ENCODE data around the gene AP5B1. TPM values are rescaled to one million over a fixed set of nuclear protein-coding genes. Genes with fewer than 3 reads are reported as not detected.
A peak's percentile ranks its signal among the peaks of the same experiment; 100 is the strongest.

AP5B1 gene
- total and polyA plus RNA-seq, 2 experiments from 2014 or later = 3.1 to 16.1 TPM

DNA sequence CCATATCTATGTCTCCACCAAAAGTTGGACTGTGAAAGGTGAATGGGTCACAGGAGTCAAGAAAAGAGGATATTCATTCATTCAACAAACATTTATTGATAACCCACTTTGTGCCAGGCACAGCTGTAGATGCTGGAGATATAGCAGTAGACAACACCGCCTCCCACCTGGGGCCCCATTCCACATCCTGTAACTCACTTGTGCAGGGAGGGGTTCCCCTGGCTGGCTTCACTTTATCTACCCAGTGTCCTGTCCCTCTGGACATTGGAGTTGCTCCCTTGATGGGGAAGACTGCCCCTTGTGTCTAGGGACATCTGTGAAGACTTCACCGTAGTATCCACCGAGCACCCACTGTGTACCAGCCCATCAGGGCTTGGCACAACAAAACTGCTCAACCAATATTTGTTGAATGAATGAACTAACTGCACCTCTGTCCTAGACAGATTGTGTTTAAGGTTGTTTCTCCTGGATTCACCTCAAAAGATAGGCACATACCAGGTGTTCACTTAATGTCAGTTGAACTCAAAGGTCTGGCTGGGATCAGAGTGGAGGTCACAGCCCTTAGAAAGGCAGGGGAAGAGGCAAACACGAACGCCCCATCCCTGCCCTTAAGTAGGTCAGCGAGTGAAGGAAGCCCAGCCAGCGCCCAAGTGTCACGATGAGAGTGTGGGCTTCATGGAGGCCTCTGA is 4.7 kb upstream of the AP5B1 start:
- peaks cover 61% of the 10 kb centered on the region for H3K27me3 Mint-ChIP-seq (ENCODE audit: insufficient read depth, low read depth, poor library complexity)
- no peaks in the 10 kb centered on the region for H4K20me1 ChIP-seq (replicated peaks; ENCODE audit: insufficient read depth)
- H3K4me1 ChIP-seq (ENCODE audit: insufficient read depth) = peaks cover 27% of the 10 kb centered on the region
- H3K27ac ChIP-seq (ENCODE audit: low read depth) = no peak overlapping the region
- no peaks in the 10 kb centered on the region; the same call in 2 of the 3 replicates for H3K9me3 Mint-ChIP-seq
- no peak overlapping the region for H3K27ac Mint-ChIP-seq
- peak overlapping the region; percentile 61 for H3K4me3 Mint-ChIP-seq
- H3F3A ChIP-seq (replicated peaks; ENCODE audit: low read depth) = 0 out of 2 replicates have a peak, but pooled peaks cover 5% of the 10 kb centered on the region
- H3K79me2 ChIP-seq (replicated peaks; ENCODE audit: insufficient read depth) = no peaks in the 10 kb centered on the region; the same call in 1 of the 2 replicates
- ATAC-seq (no peak), DNase-seq (ENCODE audit: low spot score) (no peak)
- 0 out of 2 replicates have a peak, but pooled peaks cover 2% of the 10 kb centered on the region for H3K9me2 ChIP-seq (ENCODE audit: insufficient read depth)
- TF ChIP-seq NANOG (IDR thresholded peaks at IDR 0.05; ENCODE audit: borderline replicate concordance) = no peak
- TF ChIP-seq EZH2 (IDR thresholded peaks at IDR 0.05; ENCODE audit: low read depth, unreplicated experiment) = peak; percentile 16
- H2AFZ ChIP-seq = no peak overlapping the region; the same call in 1 of the 2 replicates
- H3K36me3 ChIP-seq (ENCODE audit: insufficient read depth) = no peaks in the 10 kb centered on the region
- H3K36me3 Mint-ChIP-seq (ENCODE audit: low read depth) = no peaks in the 10 kb centered on the region; the same call in 2 of the 3 replicates
- H3K27me3 ChIP-seq (ENCODE audit: insufficient read depth) = peaks cover 75% of the 10 kb centered on the region
- peak overlapping the region; percentile 63 for H3K4me3 ChIP-seq
- peak overlapping the region; percentile 79 for H3K4me2 ChIP-seq
- peaks cover 38% of the 10 kb centered on the region for H3K4me1 Mint-ChIP-seq

- H3K4me2 ChIP-seq = no peak overlapping the region
- no peak overlapping the region for H3K4me3 ChIP-seq
- no peaks in the 10 kb centered on the region for H3K79me2 ChIP-seq (replicated peaks; ENCODE audit: insufficient read depth)
- H2AFZ ChIP-seq = no peak overlapping the region
- no peak for DNase-seq (ENCODE audit: low spot score)
- peaks cover 3% of the 10 kb centered on the region; the same call in 1 of the 3 replicates for H3K36me3 Mint-ChIP-seq (ENCODE audit: low read depth)
- H3K4me1 Mint-ChIP-seq = peaks cover 19% of the 10 kb centered on the region
- peaks cover 55% of the 10 kb centered on the region for H3K27me3 Mint-ChIP-seq (ENCODE audit: insufficient read depth, low read depth, poor library complexity)
- no peaks in the 10 kb centered on the region for H4K20me1 ChIP-seq (replicated peaks; ENCODE audit: insufficient read depth)
- no peaks in the 10 kb centered on the region; the same call in 1 of the 3 replicates for H3K9me3 Mint-ChIP-seq
- no peak overlapping the region; the same call in 2 of the 3 replicates for H3K4me3 Mint-ChIP-seq
- H3K27ac ChIP-seq (ENCODE audit: low read depth) = no peak overlapping the region
- ATAC-seq = no peak
- peaks cover 65% of the 10 kb centered on the region for H3K27me3 ChIP-seq (ENCODE audit: insufficient read depth)
- H3K27ac Mint-ChIP-seq = no peak overlapping the region
- no peaks in the 10 kb centered on the region for H3K36me3 ChIP-seq (ENCODE audit: insufficient read depth)
- H3K4me1 ChIP-seq (ENCODE audit: insufficient read depth) = peaks cover 6% of the 10 kb centered on the region; the same call in 1 of the 2 replicates
- H3K9me2 ChIP-seq (ENCODE audit: insufficient read depth) = no peaks in the 10 kb centered on the region
- H3F3A ChIP-seq (replicated peaks; ENCODE audit: low read depth) = 0 out of 2 replicates have a peak, but pooled peaks cover 5% of the 10 kb centered on the region
- no peak for TF ChIP-seq EZH2 (IDR thresholded peaks at IDR 0.05; ENCODE audit: low read depth, unreplicated experiment)
- no peak for TF ChIP-seq STAT1 (IDR thresholded peaks at IDR 0.05; ENCODE audit: unreplicated experiment)
- TF ChIP-seq JUNB (IDR thresholded peaks at IDR 0.05; ENCODE audit: unreplicated experiment) = no peak
- TF ChIP-seq POLR2AphosphoS5 (IDR thresholded peaks at IDR 0.05; ENCODE audit: low read depth) = no peak
- TF ChIP-seq NANOG (IDR thresholded peaks at IDR 0.05; ENCODE audit: borderline replicate concordance) = no peak
- TF ChIP-seq, protein P1, sequence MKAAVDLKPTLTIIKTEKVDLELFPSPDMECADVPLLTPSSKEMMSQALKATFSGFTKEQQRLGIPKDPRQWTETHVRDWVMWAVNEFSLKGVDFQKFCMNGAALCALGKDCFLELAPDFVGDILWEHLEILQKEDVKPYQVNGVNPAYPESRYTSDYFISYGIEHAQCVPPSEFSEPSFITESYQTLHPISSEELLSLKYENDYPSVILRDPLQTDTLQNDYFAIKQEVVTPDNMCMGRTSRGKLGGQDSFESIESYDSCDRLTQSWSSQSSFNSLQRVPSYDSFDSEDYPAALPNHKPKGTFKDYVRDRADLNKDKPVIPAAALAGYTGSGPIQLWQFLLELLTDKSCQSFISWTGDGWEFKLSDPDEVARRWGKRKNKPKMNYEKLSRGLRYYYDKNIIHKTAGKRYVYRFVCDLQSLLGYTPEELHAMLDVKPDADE (IDR thresholded peaks at IDR 0.05) = no peak
- TF ChIP-seq ZNF331 (CRISPR knock-in tag; IDR thresholded peaks at IDR 0.05; ENCODE audit: low read depth) = no peak
- TF ChIP-seq ZNF462 (CRISPR knock-in tag; IDR thresholded peaks at IDR 0.05) = no peak
- no peak for TF ChIP-seq EZH2phosphoT487 (IDR thresholded peaks at IDR 0.05; ENCODE audit: unreplicated experiment)
- no peak for TF ChIP-seq CTCF (conservative IDR thresholded peaks at IDR 0.05; ENCODE audit: low read depth in 2 of 2)
- no peak for TF ChIP-seq CREB1 (CRISPR knock-in tag; IDR thresholded peaks at IDR 0.05; ENCODE audit: low read depth)
- no peak for TF ChIP-seq ZNF114 (CRISPR knock-in tag; IDR thresholded peaks at IDR 0.05)
Measured at GRCh38 chr11:65782816-65783228, 2.0 kb upstream of the AP5B1 start.

Measured in GM23338 (cell line).